ENCODE results near the gene CHDH.

DNA sequence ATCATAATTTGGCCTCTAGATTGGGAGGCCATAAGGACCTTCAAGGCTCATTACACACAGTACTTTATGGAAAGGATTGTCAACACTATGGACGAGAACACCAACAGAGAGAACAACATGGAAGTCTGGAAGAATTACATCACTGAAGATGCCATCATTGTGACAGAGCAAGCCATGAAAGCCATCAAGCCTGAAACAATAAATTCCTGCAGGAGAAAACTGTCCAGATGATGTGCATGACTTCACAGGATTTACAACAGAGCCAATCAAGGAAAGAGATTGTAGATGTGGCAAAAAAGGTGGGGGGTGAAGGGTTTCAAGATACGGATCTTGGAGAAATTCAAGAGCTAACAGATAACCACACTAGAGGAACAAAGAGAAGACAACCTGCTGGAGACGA lies 16.0 kb upstream of the CHDH start:
- no peak for TF ChIP-seq CTCF (conservative IDR thresholded peaks at IDR 0.05; ENCODE audit: low read depth, low read length)
- no peak for TF ChIP-seq EZH2 (IDR thresholded peaks at IDR 0.05; ENCODE audit: low read length, unreplicated experiment)

All from PC-3 (cell line).